ENCODE data around the gene HAP1.

- TF ChIP-seq, protein P1, sequence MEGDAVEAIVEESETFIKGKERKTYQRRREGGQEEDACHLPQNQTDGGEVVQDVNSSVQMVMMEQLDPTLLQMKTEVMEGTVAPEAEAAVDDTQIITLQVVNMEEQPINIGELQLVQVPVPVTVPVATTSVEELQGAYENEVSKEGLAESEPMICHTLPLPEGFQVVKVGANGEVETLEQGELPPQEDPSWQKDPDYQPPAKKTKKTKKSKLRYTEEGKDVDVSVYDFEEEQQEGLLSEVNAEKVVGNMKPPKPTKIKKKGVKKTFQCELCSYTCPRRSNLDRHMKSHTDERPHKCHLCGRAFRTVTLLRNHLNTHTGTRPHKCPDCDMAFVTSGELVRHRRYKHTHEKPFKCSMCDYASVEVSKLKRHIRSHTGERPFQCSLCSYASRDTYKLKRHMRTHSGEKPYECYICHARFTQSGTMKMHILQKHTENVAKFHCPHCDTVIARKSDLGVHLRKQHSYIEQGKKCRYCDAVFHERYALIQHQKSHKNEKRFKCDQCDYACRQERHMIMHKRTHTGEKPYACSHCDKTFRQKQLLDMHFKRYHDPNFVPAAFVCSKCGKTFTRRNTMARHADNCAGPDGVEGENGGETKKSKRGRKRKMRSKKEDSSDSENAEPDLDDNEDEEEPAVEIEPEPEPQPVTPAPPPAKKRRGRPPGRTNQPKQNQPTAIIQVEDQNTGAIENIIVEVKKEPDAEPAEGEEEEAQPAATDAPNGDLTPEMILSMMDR (conservative IDR thresholded peaks at IDR 0.05 in 1 of 2, IDR thresholded peaks at IDR 0.05 in 1 of 2; ENCODE audit: low read depth in 1 of 2, low read length in 2 of 2), result no peak
- TF ChIP-seq EZH2 (IDR thresholded peaks at IDR 0.05; ENCODE audit: low read length, missing control alignments), result no peak
These were observed 488 bp upstream of the HAP1 start for GRCh38 chr17:41734949-41735313.

All from fibroblast of lung (primary cell).